NCI-H446 (cell line): Measurements from ENCODE around the gene METAP1.
"Not testable (repeated sequence)": the region's sequence is repeated elsewhere in the genome, so short reads cannot be mapped to it uniquely, and the experiment has no call there.

ENCODE experiments used
- DNase-seq, 2 experiments: peaks; one replicate each; lab custom pipeline; 2025; lab: John Stamatoyannopoulos, UW

The METAP1 gene

GRCh38 chr4:98995183-98996055, at the start of gene METAP1:
Gene METAP1, plus strand, starts transcription at chr4:98995721. Its CDS starts 33 bp downstream, at chr4:98995754.
- DNase-seq: peak; percentile 80 to 96

- no peak for DNase-seq
Measured at GRCh38 chr4:98946359-98946758, 49.2 kb upstream of the METAP1 start.

- DNase-seq: no peak
Measured at GRCh38 chr4:98950925-98951324, 44.6 kb upstream of the METAP1 start.

- DNase-seq: no peak
Measured at GRCh38 chr4:98951710-98952109, 43.8 kb upstream of the METAP1 start.

- no peak for DNase-seq
Measured at GRCh38 chr4:98955229-98955628, 40.3 kb upstream of the METAP1 start.

- DNase-seq: no peak
Measured at GRCh38 chr4:98958065-98958464, 37.5 kb upstream of the METAP1 start.

GRCh38 chr4:98959411-98959810, 36.1 kb upstream of the METAP1 start:
- no peak for DNase-seq

GRCh38 chr4:98961770-98962169, 33.8 kb upstream of the METAP1 start:
- no peak for DNase-seq

GRCh38 chr4:98963538-98964433, 31.7 kb upstream of the METAP1 start:
- no peak for DNase-seq

GRCh38 chr4:98966926-98967325, 28.6 kb upstream of the METAP1 start:
- no peak for DNase-seq

- DNase-seq: no peak
Measured at GRCh38 chr4:98967786-98968329, 27.7 kb upstream of the METAP1 start.

- no peak for DNase-seq
Measured at GRCh38 chr4:98969878-98970785, 25.4 kb upstream of the METAP1 start.

GRCh38 chr4:98976716-98977115, 18.8 kb upstream of the METAP1 start:
- no peak for DNase-seq

GRCh38 chr4:98977557-98977956, 18.0 kb upstream of the METAP1 start:
- DNase-seq: no peak

GRCh38 chr4:98987720-98988119, 7.8 kb upstream of the METAP1 start:
- no peak for DNase-seq

GRCh38 chr4:98992835-98993234, 2.7 kb upstream of the METAP1 start:
- not testable (repeated sequence) for DNase-seq

- DNase-seq: no peak
Measured at GRCh38 chr4:98993419-98994071, 2.0 kb upstream of the METAP1 start.

- DNase-seq: no peak
Measured at GRCh38 chr4:98994474-98995182, 893 bp upstream of the METAP1 start.

GRCh38 chr4:98996056-98996764, 689 bp downstream of the METAP1 start:
- no peak for DNase-seq

GRCh38 chr4:98996765-98997068, 1.2 kb downstream of the METAP1 start:
- DNase-seq: no peak
